Mesendoderm (in vitro differentiated cells): Measurements from ENCODE around the gene LDLRAD2.

Experiments used
- DNase-seq: peaks from one replicate; pipeline ENCODE4 v3.0.0; 2013
- H2AK5ac ChIP-seq: 2 replicates; pipeline ENCODE4 v1.6.1; 2013; ENCODE audit warnings: low read length, inconsistent platforms
- H2BK120ac ChIP-seq: 2 replicates; pipeline ENCODE4 v1.6.1; 2013; ENCODE audit warnings: low read depth, mild to moderate bottlenecking, low read length, moderate library complexity, mixed read lengths
- H2BK15ac ChIP-seq: replicated peaks from 2 replicates; pipeline ENCODE4 v1.6.1; 2013; ENCODE audit warnings: low read depth, mild to moderate bottlenecking, moderate library complexity
- H2BK5ac ChIP-seq: 2 replicates; pipeline ENCODE4 v1.6.1; 2013; ENCODE audit warnings: low read length, inconsistent platforms
- H3K18ac ChIP-seq: 2 replicates; pipeline ENCODE4 v1.6.1; 2013; ENCODE audit warnings: mild to moderate bottlenecking, low read length, mixed read lengths
- H3K23ac ChIP-seq: one replicate; pipeline ENCODE4 v1.6.1; 2013; ENCODE audit warnings: low read length
- H3K27ac ChIP-seq: 2 replicates; pipeline ENCODE4 v1.5.1; 2013; ENCODE audit warnings: low read depth, mild to moderate bottlenecking, inconsistent platforms, low read length, moderate library complexity
- H3K27me3 ChIP-seq: 2 replicates; pipeline ENCODE4 v1.6.1; 2013; ENCODE audit warnings: low read length, control low read depth, mild to moderate bottlenecking, inconsistent platforms; ENCODE audit not compliant: insufficient read depth, poor library complexity
- H3K36me3 ChIP-seq: 2 replicates; pipeline ENCODE4 v1.6.1; 2013; ENCODE audit warnings: low read length, inconsistent platforms; ENCODE audit not compliant: control insufficient read depth, insufficient read depth
- H3K4ac ChIP-seq: one replicate; pipeline ENCODE4 v1.6.1; 2013; ENCODE audit warnings: low read depth, mild to moderate bottlenecking, low read length, moderate library complexity
- H3K4me1 ChIP-seq: 2 replicates; pipeline ENCODE4 v1.6.1; 2013; ENCODE audit warnings: low read depth, low read length, inconsistent platforms; ENCODE audit not compliant: control insufficient read depth
- H3K4me2 ChIP-seq: 2 replicates; pipeline ENCODE4 v1.6.1; 2013; ENCODE audit warnings: low read length
- H3K4me3 ChIP-seq: 2 replicates; pipeline ENCODE4 v1.5.1; 2013; ENCODE audit warnings: mild to moderate bottlenecking, low read length
- H3K56ac ChIP-seq: one replicate; pipeline ENCODE4 v1.6.1; 2013; ENCODE audit warnings: low read length
- H3K79me1 ChIP-seq: 2 replicates; pipeline ENCODE4 v1.6.1; 2013; ENCODE audit warnings: low read length, inconsistent platforms
- H3K79me2 ChIP-seq: 2 replicates; pipeline ENCODE4 v1.6.1; 2013; ENCODE audit warnings: mild to moderate bottlenecking, low read length; ENCODE audit not compliant: control insufficient read depth, insufficient read depth
- H3K9ac ChIP-seq: 2 replicates; pipeline ENCODE4 v1.6.1; 2013; ENCODE audit warnings: low read length, inconsistent platforms
- H4K5ac ChIP-seq: one replicate; pipeline ENCODE4 v1.6.1; 2013; ENCODE audit warnings: low read length
- H4K8ac ChIP-seq: one replicate; pipeline ENCODE4 v1.6.1; 2013; ENCODE audit warnings: low read depth, mild to moderate bottlenecking, control low read depth, low read length, moderate library complexity
- WGBS: extraction: QIAGEN DNeasy Blood & Tissue Kit; methylation state at CpG from one replicate; pipeline ENCODE4 v1.1.7; 2013; ENCODE audit warnings: low lambda C conversion rate, missing lambda C conversion rate; ENCODE audit not compliant: insufficient coverage; ENCODE audit errors: extremely low coverage; 5-methylcytosine and 5-hydroxymethylcytosine counted together

Gene LDLRAD2

DNA sequence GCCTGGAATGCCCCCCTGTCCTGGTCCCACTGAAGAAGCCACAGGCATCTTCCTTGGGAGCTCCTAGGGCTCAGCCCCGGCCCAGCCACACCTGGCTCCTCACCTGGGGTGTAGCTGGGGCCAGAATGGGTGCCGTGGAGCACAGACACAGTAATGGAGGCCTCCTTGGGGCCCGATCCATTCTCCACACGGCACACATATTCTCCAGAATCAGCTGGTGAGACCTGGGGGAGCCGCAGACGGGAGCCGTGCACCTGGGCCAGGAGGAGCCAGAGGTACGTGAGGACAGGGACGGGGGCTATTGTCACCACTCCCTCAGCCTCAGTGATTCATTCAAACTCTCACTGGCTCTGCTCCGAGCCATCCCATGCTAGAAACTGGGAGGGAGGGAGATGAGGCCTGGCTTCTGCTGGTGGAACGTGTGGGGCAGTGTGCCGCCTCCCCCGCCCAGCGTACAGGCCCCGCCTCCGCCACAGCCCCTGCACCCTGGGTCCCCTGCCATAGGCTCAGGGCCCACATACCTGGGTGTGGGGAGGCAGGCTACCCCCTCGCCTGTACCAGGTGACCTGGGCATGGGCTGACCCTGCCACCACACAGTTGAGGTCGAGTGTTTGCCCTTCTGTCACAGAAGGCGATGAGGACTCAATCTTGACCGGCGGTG, 42.2 kb downstream of the LDLRAD2 start:
- Histone ChIP-seq H3K4me1 (no peaks in the 10 kb centered on the region), H3K23ac (no peak overlapping the region), H2BK5ac (no peak overlapping the region), H3K4ac (no peak overlapping the region), H3K4me3 (no peak overlapping the region), H4K5ac (no peak overlapping the region), H3K27me3 (no peaks in the 10 kb centered on the region), H3K79me2 (no peaks in the 10 kb centered on the region), H3K79me1 (no peaks in the 10 kb centered on the region), H2BK15ac (no peak overlapping the region), H3K27ac (no peak overlapping the region), H4K8ac (no peak overlapping the region), H3K4me2 (no peak overlapping the region), H3K18ac (no peak overlapping the region), H3K56ac (no peak overlapping the region), H3K9ac (no peak overlapping the region), H3K36me3 (peaks cover 16% of the 10 kb centered on the region), H2BK120ac (no peak overlapping the region), H2AK5ac (no peak overlapping the region)
- no CpG with 5 or more reads among the region's 21 CpGs for WGBS
- DNase-seq, result no peak

DNA sequence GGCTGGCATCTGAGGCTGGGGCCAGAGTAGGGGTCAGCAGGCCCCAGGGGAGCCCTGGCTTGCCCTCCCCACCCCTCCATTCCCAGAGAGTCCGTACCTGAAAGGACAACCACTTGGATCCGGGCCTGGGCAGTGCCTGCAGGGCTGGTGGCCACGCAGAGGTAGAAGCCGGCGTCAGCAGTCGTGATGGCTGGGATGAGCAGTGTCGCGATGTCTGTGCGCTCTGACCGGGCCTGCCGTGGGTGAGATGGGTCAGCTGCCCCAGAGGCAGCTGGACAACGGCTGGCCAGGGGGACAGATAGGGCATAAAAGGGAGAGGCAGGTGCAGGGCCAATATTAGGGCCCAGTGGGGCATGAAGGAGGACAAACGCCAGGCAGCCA, 42.7 kb downstream of the LDLRAD2 start:
- H3K56ac ChIP-seq, result no peak overlapping the region
- no peaks in the 10 kb centered on the region for H3K4me1 ChIP-seq
- no peak overlapping the region for H2AK5ac ChIP-seq
- peaks cover 16% of the 10 kb centered on the region for H3K36me3 ChIP-seq
- H3K4me3 ChIP-seq, result no peak overlapping the region
- no peak for DNase-seq
- no peak overlapping the region for H2BK5ac ChIP-seq
- H3K4me2 ChIP-seq, result no peak overlapping the region
- H4K5ac ChIP-seq, result no peak overlapping the region
- no peaks in the 10 kb centered on the region for H3K79me2 ChIP-seq
- no peak overlapping the region for H2BK120ac ChIP-seq
- WGBS, result no CpG with 5 or more reads among the region's 13 CpGs
- H3K27ac ChIP-seq, result no peak overlapping the region
- no peak overlapping the region for H3K4ac ChIP-seq
- H3K27me3 ChIP-seq, result no peaks in the 10 kb centered on the region
- H3K18ac ChIP-seq, result no peak overlapping the region
- no peak overlapping the region for H2BK15ac ChIP-seq
- H3K9ac ChIP-seq, result no peak overlapping the region
- H3K79me1 ChIP-seq, result no peaks in the 10 kb centered on the region
- H3K23ac ChIP-seq, result no peak overlapping the region
- no peak overlapping the region for H4K8ac ChIP-seq

DNA sequence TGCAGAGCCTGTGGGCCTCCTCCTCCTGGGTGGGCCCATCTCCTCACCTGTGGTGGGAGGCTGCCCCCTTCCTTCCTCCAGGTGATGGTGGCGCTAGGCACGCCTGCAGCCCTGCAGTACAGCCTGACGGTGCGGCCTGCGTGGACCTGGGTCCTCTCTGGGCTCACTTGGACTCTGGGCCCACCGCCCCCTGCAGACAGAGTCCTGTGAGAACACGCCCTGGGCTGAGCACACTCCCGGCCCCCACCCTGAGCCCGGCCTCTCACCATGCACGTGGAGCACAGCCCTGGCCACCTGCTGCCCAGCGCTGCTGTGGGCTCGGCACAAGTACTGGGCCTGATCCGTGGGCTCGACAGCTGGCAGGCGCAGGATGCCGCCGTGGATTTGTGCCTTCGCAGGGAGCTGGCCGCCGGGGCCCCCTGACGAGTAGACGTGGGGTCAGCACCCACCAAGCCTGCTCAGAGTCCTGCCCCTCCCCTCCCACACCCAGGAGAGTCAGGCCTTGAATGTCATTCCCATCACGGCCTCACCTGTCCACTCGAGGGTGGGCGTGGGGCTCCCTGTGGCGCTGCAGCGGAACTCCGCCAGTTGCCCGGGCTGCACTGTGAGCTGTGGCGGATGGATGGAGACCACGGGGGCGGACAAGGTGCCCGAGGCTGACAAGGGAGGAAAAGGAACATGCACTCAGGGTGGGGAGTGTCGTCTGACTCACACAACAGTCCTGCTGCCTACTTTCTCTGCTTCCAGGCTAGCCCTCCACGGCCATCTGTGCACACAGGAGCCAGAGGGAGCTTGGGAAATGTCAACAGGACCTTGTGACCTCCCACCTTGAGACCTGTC, 43.4 kb downstream of the LDLRAD2 start:
- H3K4me1 ChIP-seq, result no peaks in the 10 kb centered on the region
- peaks cover 18% of the 10 kb centered on the region for H3K36me3 ChIP-seq
- no CpG with 5 or more reads among the region's 35 CpGs for WGBS

DNA sequence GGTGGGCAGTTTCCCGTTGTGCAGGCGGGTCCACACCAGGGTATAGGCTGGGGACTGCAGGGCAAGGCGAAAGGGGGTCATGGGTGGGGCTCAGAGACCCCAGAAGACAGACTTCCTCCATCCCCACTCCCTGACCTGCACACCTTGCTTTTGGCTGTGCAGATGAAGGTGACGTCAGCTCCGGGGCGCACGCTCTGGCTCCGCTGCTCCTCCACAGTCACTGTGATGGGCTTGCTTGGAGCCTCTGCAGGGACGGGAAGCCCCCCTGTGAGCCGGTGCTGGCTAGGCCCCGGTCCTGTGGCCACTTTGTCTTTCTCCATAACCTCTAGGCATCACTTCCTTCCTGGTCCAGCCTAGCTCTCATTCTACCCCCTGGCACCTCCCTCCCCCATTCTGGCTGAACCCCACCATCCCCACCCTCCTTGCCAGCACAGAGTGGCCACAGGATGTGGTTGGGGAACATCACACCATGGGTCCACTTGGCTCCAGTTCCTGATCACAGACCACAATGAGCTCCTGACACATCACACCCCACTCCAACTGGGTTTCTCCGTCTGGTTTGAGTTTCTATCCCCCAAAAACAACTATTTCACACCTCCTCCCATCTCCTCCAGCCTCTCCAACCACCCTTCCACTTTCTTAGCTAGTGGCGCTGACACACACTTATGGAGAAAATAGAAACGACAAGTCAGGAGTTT, 45.2 kb downstream of the LDLRAD2 start:
- no peak for DNase-seq
- Histone ChIP-seq H3K56ac (no peak overlapping the region), H3K79me2 (no peaks in the 10 kb centered on the region), H3K27me3 (no peaks in the 10 kb centered on the region), H3K4ac (no peak overlapping the region), H2AK5ac (no peak overlapping the region), H2BK15ac (no peak overlapping the region), H3K9ac (no peak overlapping the region), H3K18ac (no peak overlapping the region), H2BK120ac (no peak overlapping the region), H3K4me2 (no peak overlapping the region), H4K8ac (no peak overlapping the region), H3K27ac (no peak overlapping the region), H3K4me3 (no peak overlapping the region), H3K79me1 (no peaks in the 10 kb centered on the region), H3K4me1 (no peaks in the 10 kb centered on the region), H2BK5ac (no peak overlapping the region), H3K23ac (no peak overlapping the region), H3K36me3 (peaks cover 18% of the 10 kb centered on the region), H4K5ac (no peak overlapping the region)
- WGBS, result no CpG with 5 or more reads among the region's 14 CpGs

More for the DNA sequence above, 43.4 kb downstream of the LDLRAD2 start:
- Histone ChIP-seq H4K5ac (no peak overlapping the region), H3K18ac (no peak overlapping the region), H4K8ac (no peak overlapping the region), H3K4ac (no peak overlapping the region), H2BK5ac (no peak overlapping the region), H2BK120ac (no peak overlapping the region), H3K27ac (no peak overlapping the region), H3K23ac (no peak overlapping the region), H3K4me2 (no peak overlapping the region), H3K27me3 (no peaks in the 10 kb centered on the region), H3K4me3 (no peak overlapping the region), H3K9ac (no peak overlapping the region), H3K79me1 (no peaks in the 10 kb centered on the region), H2AK5ac (no peak overlapping the region), H2BK15ac (no peak overlapping the region), H3K56ac (no peak overlapping the region), H3K79me2 (no peaks in the 10 kb centered on the region)
- no peak for DNase-seq

DNA sequence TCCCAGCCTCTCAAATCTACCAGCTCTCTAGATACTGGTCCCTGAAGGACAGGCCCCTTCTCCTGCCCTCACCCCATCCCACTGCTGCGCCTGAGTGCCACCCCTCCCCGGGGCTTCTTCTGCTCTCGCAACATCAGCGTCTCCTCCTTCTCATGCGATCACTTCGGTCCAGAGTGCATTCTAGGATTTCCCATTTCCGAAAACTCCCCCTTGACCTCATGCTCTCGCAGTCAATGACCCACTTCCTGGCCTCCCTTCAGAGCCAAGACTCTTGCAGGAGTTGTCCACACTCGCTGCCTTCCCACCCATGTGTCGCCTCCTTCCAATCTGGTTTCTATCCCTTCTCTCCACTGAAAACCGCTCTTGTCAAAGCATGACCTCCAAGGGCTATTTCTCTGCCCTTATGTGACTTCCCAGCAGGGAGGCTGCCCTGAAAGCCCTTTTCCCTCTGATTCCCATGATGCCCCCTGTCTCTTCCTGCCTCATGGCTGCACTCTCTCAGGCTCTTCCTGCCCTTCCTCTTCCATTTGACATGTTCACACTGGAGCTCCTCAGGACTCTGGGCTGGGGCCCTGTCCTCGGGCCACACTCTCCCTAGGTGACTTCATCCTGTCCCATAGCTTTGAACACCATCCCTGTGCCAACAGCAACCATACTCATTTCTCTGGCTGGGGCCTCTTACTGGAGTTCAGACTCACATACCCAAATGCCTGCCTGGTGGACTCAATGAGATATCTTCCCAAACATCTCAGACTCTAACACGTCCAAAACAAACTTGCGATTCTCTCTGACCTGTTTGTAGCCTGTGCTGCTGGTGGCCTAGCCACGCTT, 46.0 kb downstream of the LDLRAD2 start:
- no CpG with 5 or more reads among the region's 15 CpGs for WGBS
- Histone ChIP-seq H3K36me3 (peaks cover 18% of the 10 kb centered on the region), H4K8ac (no peak overlapping the region)

More for the DNA sequence above, 46.0 kb downstream of the LDLRAD2 start:
- Histone ChIP-seq H3K56ac (no peak overlapping the region), H2BK120ac (no peak overlapping the region), H2BK15ac (no peak overlapping the region), H3K23ac (no peak overlapping the region), H3K79me2 (no peaks in the 10 kb centered on the region), H3K4me2 (no peak overlapping the region), H3K4ac (no peak overlapping the region), H3K79me1 (no peaks in the 10 kb centered on the region), H3K27me3 (no peaks in the 10 kb centered on the region), H3K27ac (no peak overlapping the region), H2BK5ac (no peak overlapping the region), H3K18ac (no peak overlapping the region), H4K5ac (no peak overlapping the region), H2AK5ac (no peak overlapping the region), H3K4me1 (no peaks in the 10 kb centered on the region), H3K4me3 (no peak overlapping the region), H3K9ac (no peak overlapping the region)
- DNase-seq, result no peak
